Nephron progenitor cell (in vitro differentiated cells): Measurements from ENCODE around the gene NKX3-2.

Experiments
- DNase-seq: peaks from one replicate; pipeline ENCODE4 v3.0.0; 2021
- H3K27ac Mint-ChIP-seq: 2 replicates; pipeline ENCODE4 v1.8.0; 2021; ENCODE audit warnings: mild to moderate bottlenecking, moderate library complexity, mixed read lengths
- H3K27me3 Mint-ChIP-seq: 2 replicates; pipeline ENCODE4 v1.8.0; 2021; ENCODE audit warnings: mild to moderate bottlenecking, low read depth, mixed read lengths; ENCODE audit not compliant: poor library complexity
- H3K36me3 Mint-ChIP-seq: 2 replicates; pipeline ENCODE4 v1.8.0; 2021; ENCODE audit warnings: low read depth, mixed read lengths
- H3K4me1 Mint-ChIP-seq: 2 replicates; pipeline ENCODE4 v1.8.0; 2021; ENCODE audit warnings: mixed read lengths
- H3K4me3 Mint-ChIP-seq: 2 replicates; pipeline ENCODE4 v1.8.0; 2021; ENCODE audit warnings: mild to moderate bottlenecking, moderate library complexity, mixed read lengths
- H3K9me3 Mint-ChIP-seq: 2 replicates; pipeline ENCODE4 v1.8.0; 2021; ENCODE audit warnings: mild to moderate bottlenecking, moderate library complexity, mixed read lengths
- CTCF ChIP-seq: fragments of 200-600 bp; sonication (generic); IDR thresholded peaks from 2 replicates; pipeline ENCODE4 v1.5.0; 2021; ENCODE audit warnings: antibody characterized with exemption

Gene NKX3-2

DNA sequence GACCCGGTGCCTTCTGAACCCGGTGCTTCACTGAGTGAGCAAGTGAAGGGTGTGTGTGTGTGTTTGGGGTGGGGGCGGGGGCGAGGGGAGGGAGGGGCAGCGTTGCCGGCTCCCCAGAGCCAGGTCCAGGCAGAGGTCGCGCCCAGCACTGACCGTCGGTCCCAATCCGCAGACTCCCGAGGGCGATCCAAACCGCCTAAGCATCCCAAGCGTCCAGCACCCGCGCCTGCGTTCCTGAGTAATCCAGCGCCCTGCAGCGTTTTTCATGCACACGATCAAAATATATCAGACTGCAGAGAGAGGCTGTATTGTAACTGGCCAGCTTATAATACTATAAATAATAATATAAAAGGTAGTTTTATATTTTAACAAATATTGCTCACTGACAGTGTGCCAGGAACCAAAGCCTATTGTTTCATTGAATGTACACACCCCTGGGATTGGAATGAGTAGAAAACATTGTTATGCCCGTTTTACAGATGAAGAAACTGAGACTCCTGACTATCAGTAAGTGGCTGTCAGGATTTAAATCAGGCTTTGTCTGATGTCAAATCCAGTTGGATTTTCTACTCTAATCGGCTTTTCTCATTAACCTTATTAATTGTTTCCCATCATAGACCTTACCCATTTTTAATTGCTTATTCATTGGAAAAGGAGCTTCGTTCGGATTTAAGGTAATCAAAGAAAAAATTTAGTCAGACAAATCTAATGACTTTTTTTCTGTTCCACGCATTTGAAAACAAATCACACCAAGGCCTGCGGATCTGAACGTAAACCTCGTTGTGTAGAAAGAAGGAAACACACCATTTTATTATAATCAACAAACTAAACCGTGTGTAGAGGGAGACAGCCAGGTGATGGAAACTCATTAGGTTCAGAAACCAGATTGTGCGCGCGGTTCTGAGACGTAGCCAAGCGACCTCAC lies 4.0 kb upstream of the NKX3-2 start:
- H3K27ac Mint-ChIP-seq = no peak overlapping the region
- DNase-seq = no peak
- H3K4me3 Mint-ChIP-seq = peak overlapping the region; percentile 86
- peaks cover 29% of the 10 kb centered on the region for H3K4me1 Mint-ChIP-seq
- H3K27me3 Mint-ChIP-seq = peaks cover 76% of the 10 kb centered on the region
- peaks cover 24% of the 10 kb centered on the region for H3K9me3 Mint-ChIP-seq
- H3K36me3 Mint-ChIP-seq = peaks cover 5% of the 10 kb centered on the region
- no peak for TF ChIP-seq CTCF

GRCh38 chr4:13547485-13548041 lies 3.3 kb upstream of the NKX3-2 start:
- TF ChIP-seq CTCF = no peak
- H3K9me3 Mint-ChIP-seq = peaks cover 20% of the 10 kb centered on the region
- peaks cover 36% of the 10 kb centered on the region for H3K4me1 Mint-ChIP-seq
- peak overlapping the region; percentile 90 for H3K4me3 Mint-ChIP-seq
- peaks cover 78% of the 10 kb centered on the region for H3K27me3 Mint-ChIP-seq
- H3K27ac Mint-ChIP-seq = no peak overlapping the region
- peaks cover 5% of the 10 kb centered on the region for H3K36me3 Mint-ChIP-seq
- peak; percentile 68 for DNase-seq

DNA sequence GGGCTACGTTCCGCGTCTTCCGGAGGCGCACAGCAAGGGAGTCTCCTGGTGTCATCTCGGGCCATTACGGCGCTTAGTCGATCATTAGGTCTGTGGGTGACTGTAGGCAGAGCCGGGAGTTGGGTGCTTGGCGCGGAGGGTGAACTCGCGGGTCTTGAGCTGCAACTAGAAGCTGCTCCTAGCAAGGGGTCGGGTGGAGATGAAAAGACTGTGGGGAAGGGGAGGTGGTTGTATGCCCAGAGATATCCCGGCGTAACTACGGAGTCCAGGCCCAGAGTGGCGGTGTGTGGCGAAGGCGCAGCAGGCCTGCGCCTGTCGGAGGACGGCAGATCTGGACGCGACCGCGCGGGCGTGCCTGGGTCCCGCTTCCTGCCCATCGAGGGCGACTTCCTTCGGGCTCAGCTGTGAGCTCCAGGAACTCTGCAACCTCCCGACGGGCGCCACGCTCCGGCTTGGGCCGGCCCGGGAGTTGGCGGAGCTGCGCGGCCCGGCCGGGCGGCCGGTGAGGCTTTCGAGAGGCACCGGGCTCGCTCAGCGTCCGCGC lies 2.7 kb upstream of the NKX3-2 start:
- peaks cover 81% of the 10 kb centered on the region for H3K27me3 Mint-ChIP-seq
- no peak for TF ChIP-seq CTCF
- H3K4me1 Mint-ChIP-seq = peaks cover 37% of the 10 kb centered on the region
- peak overlapping the region; percentile 90 for H3K4me3 Mint-ChIP-seq
- peaks cover 5% of the 10 kb centered on the region for H3K36me3 Mint-ChIP-seq
- peaks cover 17% of the 10 kb centered on the region for H3K9me3 Mint-ChIP-seq
- DNase-seq = peak; percentile 68
- peak overlapping the region; percentile 36 for H3K27ac Mint-ChIP-seq

DNA sequence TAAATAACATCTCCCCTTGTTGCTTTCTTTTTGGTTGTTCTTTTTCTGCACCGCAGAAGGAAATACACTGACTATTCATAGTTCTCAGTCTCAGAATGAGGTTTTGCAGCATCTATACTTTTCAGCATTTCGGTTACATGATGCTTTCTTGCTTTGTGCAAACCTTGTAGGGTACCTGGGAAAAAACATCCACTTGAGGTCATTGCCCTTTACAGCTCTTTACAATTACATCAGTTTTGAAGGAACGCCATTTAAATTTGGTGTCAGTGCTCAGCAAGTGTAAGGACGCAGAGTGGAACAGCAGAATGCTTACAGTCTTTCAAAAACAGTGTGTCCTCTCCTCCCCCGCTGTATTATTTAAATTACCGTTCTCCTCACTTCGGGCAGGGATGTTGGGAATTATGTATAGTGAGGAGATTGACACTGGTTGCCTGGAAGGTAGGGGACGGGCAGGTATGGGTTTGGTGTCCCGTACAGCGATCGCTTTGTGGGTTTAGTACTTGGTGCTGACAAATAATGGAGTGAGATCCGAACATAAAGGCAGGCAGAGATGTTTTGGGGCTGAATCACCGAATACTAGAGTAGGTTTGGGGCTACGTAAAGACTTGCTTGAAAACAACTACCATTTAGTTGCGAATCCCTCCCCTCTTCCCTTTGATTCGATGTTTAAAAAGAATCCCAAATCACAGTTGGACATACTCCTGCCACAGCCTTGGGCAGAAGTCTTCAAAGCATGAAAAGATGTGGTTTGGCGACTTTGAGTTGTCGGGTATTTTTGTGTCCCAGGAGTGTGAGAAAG lies 2.0 kb upstream of the NKX3-2 start:
- H3K36me3 Mint-ChIP-seq = peaks cover under 1% of the 10 kb centered on the region
- no peak for TF ChIP-seq CTCF
- peak overlapping the region; percentile 90 for H3K4me3 Mint-ChIP-seq
- H3K27ac Mint-ChIP-seq = no peak overlapping the region
- peaks cover 37% of the 10 kb centered on the region for H3K4me1 Mint-ChIP-seq
- H3K27me3 Mint-ChIP-seq = peaks cover 85% of the 10 kb centered on the region
- no peak for DNase-seq
- peaks cover 11% of the 10 kb centered on the region for H3K9me3 Mint-ChIP-seq

- Mint-ChIP-seq H3K27ac (no peak overlapping the region), H3K9me3 (peaks cover 1% of the 10 kb centered on the region), H3K36me3 (peaks cover 5% of the 10 kb centered on the region), H3K27me3 (peaks cover 89% of the 10 kb centered on the region), H3K4me1 (peaks cover 42% of the 10 kb centered on the region), H3K4me3 (peak overlapping the region; percentile 93)
- no peak for DNase-seq
- TF ChIP-seq CTCF = no peak
Observed at GRCh38 chr4:13545394-13545808, 1.1 kb upstream of the NKX3-2 start.
